Measurements from ENCODE around the gene TGFBR3.

Gene TGFBR3

GRCh38 chr1:91819038-91819788, 66.7 kb downstream of the TGFBR3 start:
- TF ChIP-seq CTCF (IDR thresholded peaks at IDR 0.05; ENCODE audit: unreplicated experiment in 3 of 3) = no peak
- no peaks in the 10 kb centered on the region for H3K27me3 Mint-ChIP-seq (ENCODE audit: low read depth)
- peak overlapping the region in 1 of 3 experiments; percentile 48 for H3K4me3 Mint-ChIP-seq
- no peaks in the 10 kb centered on the region for H3K9me3 Mint-ChIP-seq
- peak overlapping the region; percentile 96 to 98 (median 98) for H3K27ac Mint-ChIP-seq
- peaks cover 62% of the 10 kb centered on the region for H3K4me1 Mint-ChIP-seq
- no peaks in the 10 kb centered on the region for H3K36me3 Mint-ChIP-seq (ENCODE audit: low read depth)

GRCh38 chr1:91818713-91818975, 67.3 kb downstream of the TGFBR3 start:
- Mint-ChIP-seq H3K27me3 (ENCODE audit: low read depth) (no peaks in the 10 kb centered on the region), H3K9me3 (no peaks in the 10 kb centered on the region), H3K27ac (peak overlapping the region; percentile 96 to 98 (median 98)), H3K4me3 (peak overlapping the region in 1 of 3 experiments; percentile 48), H3K36me3 (ENCODE audit: low read depth) (no peaks in the 10 kb centered on the region), H3K4me1 (peaks cover 64% of the 10 kb centered on the region)
- TF ChIP-seq CTCF (IDR thresholded peaks at IDR 0.05; ENCODE audit: unreplicated experiment in 3 of 3) = no peak

GRCh38 chr1:91817211-91817905, 68.6 kb downstream of the TGFBR3 start:
- H3K4me3 Mint-ChIP-seq = no peak overlapping the region
- H3K4me1 Mint-ChIP-seq = peaks cover 67% of the 10 kb centered on the region
- TF ChIP-seq CTCF (IDR thresholded peaks at IDR 0.05; ENCODE audit: unreplicated experiment in 3 of 3) = no peak
- no peaks in the 10 kb centered on the region for H3K36me3 Mint-ChIP-seq (ENCODE audit: low read depth)
- no peaks in the 10 kb centered on the region for H3K27me3 Mint-ChIP-seq (ENCODE audit: low read depth)
- H3K27ac Mint-ChIP-seq = peak overlapping the region; percentile 96 to 98 (median 98)
- H3K9me3 Mint-ChIP-seq = no peaks in the 10 kb centered on the region

- Mint-ChIP-seq H3K36me3 (ENCODE audit: low read depth) (no peaks in the 10 kb centered on the region), H3K4me3 (peak overlapping the region; percentile 1 to 28 (median 6)), H3K4me1 (peaks cover 68% of the 10 kb centered on the region), H3K27me3 (ENCODE audit: low read depth) (no peaks in the 10 kb centered on the region), H3K27ac (peak overlapping the region; percentile 87 to 98 (median 96)), H3K9me3 (no peaks in the 10 kb centered on the region)
- TF ChIP-seq CTCF (IDR thresholded peaks at IDR 0.05; ENCODE audit: unreplicated experiment in 3 of 3) = no peak
Observed at GRCh38 chr1:91816031-91816430, 69.9 kb downstream of the TGFBR3 start.

- H3K4me3 Mint-ChIP-seq = no peak overlapping the region
- no peaks in the 10 kb centered on the region for H3K27me3 Mint-ChIP-seq (ENCODE audit: low read depth)
- peaks cover 69% of the 10 kb centered on the region for H3K4me1 Mint-ChIP-seq
- H3K9me3 Mint-ChIP-seq = no peaks in the 10 kb centered on the region
- peak overlapping the region; percentile 51 to 77 (median 73) for H3K27ac Mint-ChIP-seq
- no peak for TF ChIP-seq CTCF (IDR thresholded peaks at IDR 0.05; ENCODE audit: unreplicated experiment in 3 of 3)
- no peaks in the 10 kb centered on the region for H3K36me3 Mint-ChIP-seq (ENCODE audit: low read depth)
Observed at GRCh38 chr1:91814448-91814847, 71.5 kb downstream of the TGFBR3 start.

Measured in nephron (organoid).